ENCODE results near the gene PCSK4.

- TF ChIP-seq CTCF (IDR thresholded peaks at IDR 0.05 in 2 of 3, conservative IDR thresholded peaks at IDR 0.05 in 1 of 3; ENCODE audit: control insufficient read depth in 2 of 3, extremely low read depth in 1 of 3, insufficient read depth in 1 of 3, low read depth in 3 of 3, low read length in 3 of 3) (no peak), MYC (IDR thresholded peaks at IDR 0.05; ENCODE audit: insufficient read depth, insufficient read length, insufficient replicate concordance, low read length, severe bottlenecking) (no peak), EED (IDR thresholded peaks at IDR 0.05; ENCODE audit: low read depth) (no peak), EZH2 (IDR thresholded peaks at IDR 0.05; ENCODE audit: borderline replicate concordance, control insufficient read depth, low read depth, low read length) (no peak), SP1 (IDR thresholded peaks at IDR 0.05; ENCODE audit: low read depth, low read length) (no peak), ZNF217 (IDR thresholded peaks at IDR 0.05) (no peak), EP300 (IDR thresholded peaks at IDR 0.05; ENCODE audit: borderline replicate concordance in 1 of 2, control insufficient read depth in 1 of 2, low read depth in 2 of 2, low read length in 2 of 2) (no peak), POLR2A (IDR thresholded peaks at IDR 0.05; ENCODE audit: low read depth, low read length) (no peak), FOXK2 (IDR thresholded peaks at IDR 0.05) (no peak), GABPA (IDR thresholded peaks at IDR 0.05; ENCODE audit: low read depth) (no peak), ZBTB11 (CRISPR knock-in tag; IDR thresholded peaks at IDR 0.05) (no peak), FOS (IDR thresholded peaks at IDR 0.05; ENCODE audit: borderline replicate concordance, extremely low read depth, insufficient read length) (no peak), LARP7 (IDR thresholded peaks at IDR 0.05) (no peak)
These were observed 51.2 kb downstream of the PCSK4 start for GRCh38 chr19:1438933-1439354.

Data from GM12878 (cell line).